ENCODE measurements around the gene KCNA3.
"Not testable (repeated sequence)": the region's sequence is repeated elsewhere in the genome, so short reads cannot be mapped to it uniquely, and the experiment has no call there.

Gene KCNA3

GRCh38 chr1:110676970-110677369 lies 2.2 kb upstream of the KCNA3 start:
- DNase-seq = peak; percentile 49

DNA sequence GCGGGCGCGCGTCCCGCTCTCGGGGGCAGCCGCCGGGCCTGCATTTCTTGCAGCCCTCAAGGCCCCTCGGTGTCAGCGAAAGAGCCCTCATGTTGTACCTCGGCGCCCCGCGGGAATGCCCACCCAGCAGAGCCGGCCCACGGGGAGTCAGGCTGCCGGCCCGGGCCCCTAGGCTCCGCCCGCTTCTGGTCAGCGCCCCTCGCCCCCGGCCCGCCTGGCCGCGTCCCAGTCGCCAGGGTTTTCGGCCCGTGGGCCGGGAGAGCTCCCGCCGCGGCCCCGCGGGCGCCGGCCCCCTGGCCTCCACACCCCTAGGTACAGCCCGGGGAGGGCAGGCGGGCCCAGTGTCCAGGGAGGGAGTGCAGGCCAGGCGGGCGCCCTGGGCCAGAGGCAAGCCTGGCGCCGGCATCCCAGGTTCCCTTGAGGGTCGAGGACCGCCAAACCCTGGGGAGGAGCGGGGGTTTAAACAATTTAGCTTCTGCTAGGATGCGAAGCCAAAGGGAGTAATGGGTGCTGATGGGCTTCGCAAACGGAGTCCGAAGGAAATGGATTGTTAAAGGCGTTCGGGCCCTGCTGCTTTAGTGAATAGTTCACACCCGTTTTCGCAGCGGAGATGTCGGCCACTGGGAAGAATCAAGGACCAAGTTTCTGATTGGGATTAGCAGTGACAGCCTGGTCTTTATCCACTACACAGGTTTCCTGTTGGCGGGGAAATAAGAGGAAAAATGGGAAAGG lies 486 bp upstream of the KCNA3 start:
- no peak for DNase-seq

GRCh38 chr1:110673805-110674336 lies 869 bp downstream of the KCNA3 start:
- DNase-seq = no peak

DNA sequence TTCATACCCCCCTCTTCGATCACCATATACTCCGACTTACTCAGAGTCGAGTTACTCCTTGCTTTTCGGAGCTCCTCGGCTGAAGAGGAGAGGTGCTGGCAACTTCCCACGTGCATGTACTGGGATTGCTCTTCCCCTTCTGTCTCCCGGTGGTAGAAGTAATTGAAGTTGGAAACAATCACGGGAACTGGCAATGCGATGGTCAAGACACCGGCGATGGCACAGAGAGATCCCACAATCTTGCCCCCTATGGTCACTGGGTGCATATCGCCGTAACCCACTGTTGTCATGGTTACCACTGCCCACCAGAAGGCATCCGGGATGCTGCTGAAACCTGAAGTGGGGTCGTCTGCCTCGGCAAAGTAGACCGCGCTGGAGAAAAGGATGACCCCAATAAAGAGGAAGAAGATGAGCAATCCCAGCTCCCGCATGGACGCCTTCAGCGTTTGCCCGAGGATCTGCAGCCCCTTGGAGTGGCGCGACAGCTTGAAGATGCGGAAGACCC lies 1.5 kb downstream of the KCNA3 start:
- DNase-seq = no peak

- no peak for DNase-seq
Measured at GRCh38 chr1:110672753-110673108, 2.0 kb downstream of the KCNA3 start.

- peak; percentile 23 for DNase-seq
Measured at GRCh38 chr1:110672001-110672752, 2.6 kb downstream of the KCNA3 start.

DNA sequence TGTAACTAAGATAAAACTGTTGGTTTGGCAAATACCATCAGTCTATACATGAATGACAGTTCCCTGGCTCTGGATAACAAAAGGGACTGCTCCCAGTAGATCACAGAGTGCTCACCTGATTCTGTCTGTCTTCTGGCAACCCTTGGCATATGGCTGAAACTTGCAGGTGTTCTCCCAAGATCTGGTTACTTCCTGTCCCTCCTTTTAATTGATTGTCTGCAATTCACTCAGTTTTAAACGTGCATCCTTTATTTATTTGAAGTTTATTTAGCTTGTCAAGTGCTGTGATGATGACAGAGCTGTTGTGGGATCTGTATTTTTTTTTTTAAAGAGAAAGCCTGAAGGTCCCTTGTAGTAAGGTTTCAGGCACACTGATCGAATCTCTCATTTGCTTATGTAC lies 3.4 kb downstream of the KCNA3 start:
- peak; percentile 70 for DNase-seq

- no peak for DNase-seq
Measured at GRCh38 chr1:110668549-110668948, 6.2 kb downstream of the KCNA3 start.

DNA sequence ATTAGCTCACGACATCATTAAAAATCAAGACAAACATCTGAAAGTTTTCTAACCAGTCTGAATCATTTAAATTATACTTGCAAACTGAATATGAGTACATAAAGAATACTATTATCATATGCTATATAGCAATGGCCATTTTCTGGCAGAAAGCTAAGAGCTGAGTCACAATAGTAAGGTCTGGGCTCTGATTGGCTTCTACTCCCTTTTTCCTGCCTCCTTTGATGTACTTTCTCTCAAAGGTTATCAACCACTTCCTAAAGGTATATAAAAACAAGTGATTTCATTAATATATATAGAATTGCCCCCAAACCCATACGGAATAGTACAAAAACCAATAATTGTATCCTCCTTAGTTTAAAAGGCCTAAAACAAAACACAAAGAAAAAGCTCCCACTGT lies 7.0 kb downstream of the KCNA3 start:
- no peak for DNase-seq

- DNase-seq = no peak
Measured at GRCh38 chr1:110663241-110663640, 11.5 kb downstream of the KCNA3 start.

DNA sequence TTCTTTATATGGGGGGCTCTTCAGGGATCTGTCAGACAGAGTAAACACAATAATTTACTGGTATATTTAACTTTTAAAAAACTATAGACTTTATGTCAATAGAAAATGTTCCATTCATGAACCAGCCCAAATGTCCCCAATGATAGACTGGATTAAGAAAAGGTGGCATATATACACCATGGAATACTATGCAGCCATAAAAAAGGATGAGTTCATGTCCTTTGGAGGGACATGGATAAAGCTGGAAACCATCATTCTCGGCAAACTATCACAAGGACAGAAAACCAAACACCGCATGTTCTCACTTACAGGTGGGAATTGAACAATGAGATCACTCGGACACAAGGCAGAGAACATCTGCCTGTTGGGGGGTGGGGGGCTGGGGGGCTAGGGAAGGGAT lies 15.2 kb downstream of the KCNA3 start:
- not testable (repeated sequence) for DNase-seq

DNA sequence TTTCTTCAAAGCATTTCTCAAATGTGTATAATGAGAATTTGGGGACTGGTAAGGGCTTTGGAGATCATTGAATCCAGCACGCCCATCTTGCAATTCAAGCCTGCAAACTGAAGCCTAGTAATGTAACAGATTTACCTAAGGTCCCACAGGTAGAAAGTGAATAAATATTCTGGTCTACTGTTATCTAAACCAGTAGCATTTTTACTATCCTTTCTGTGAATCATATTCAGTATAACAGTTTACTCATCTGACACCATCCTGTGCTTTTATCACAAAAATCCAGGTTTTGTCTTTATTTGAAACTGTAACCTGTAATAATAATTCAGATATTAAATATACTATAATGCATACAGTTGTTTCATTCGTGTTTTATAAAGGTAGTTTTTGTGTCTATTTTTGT lies 17.4 kb downstream of the KCNA3 start:
- no peak for DNase-seq

GRCh38 chr1:110650609-110651008 lies 24.1 kb downstream of the KCNA3 start:
- no peak for DNase-seq

DNA sequence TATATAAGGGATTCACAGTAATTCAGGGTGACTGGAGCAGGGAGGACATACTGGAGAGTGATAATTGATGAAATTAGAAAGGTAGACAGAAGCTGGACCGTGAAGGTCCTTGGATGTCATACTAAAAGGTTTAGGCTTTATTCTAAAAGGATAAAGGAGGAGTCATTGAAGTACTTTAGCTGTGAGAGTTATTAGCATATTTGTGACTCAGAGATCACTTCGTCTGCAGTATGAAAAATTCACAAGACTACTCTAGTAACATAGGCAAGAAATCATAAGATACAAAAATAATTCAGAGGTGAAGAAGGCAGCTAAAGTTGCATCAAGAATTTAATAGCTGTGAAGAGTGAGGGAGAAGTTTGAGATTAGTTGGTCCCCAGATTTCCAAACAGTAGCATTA lies 26.3 kb downstream of the KCNA3 start:
- no peak for DNase-seq

GRCh38 chr1:110647254-110647891 lies 27.4 kb downstream of the KCNA3 start:
- no peak for DNase-seq

DNA sequence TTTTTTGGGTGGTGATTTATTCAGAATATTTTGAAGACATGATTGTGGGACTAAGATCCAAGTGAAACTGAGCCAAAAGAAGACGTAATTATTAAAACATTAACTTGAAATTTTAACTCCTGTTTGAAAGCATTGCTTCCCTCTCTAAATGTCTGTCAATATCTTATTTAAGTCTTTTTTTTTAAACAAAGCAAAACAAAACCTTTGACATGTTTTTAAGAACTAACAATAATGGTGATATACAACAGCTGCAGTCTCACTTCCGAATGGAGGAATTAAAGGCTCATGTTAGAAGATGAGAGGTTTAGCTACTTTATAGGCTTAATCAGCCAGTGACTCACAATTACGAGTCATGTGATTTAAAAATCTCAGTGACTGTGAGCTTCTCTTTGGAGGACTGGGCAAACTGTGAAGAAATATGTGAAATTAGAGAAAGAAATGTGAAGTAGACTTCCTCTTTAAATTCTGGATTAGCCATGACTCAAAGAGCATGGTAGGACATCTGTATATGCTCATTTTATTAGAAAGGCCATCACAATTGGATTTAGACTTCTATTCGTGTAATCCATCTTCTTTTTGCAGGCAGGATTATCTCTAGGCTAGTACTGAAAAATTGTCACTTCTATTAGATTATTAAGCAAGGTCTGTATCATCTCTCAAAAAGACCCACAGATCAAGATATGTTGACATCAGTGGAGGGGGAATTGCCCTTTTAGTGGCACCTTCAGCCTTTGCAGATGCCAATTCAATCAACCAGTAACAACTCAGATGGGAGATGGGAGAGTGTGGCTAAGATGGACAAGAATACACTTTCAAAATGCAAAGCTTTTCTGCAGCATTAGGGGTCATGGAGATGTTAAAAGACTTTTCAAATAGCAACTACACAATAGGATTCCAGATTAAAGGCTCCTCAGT lies 28.7 kb downstream of the KCNA3 start:
- DNase-seq = no peak

GRCh38 chr1:110645211-110645610 lies 29.5 kb downstream of the KCNA3 start:
- no peak for DNase-seq

DNA sequence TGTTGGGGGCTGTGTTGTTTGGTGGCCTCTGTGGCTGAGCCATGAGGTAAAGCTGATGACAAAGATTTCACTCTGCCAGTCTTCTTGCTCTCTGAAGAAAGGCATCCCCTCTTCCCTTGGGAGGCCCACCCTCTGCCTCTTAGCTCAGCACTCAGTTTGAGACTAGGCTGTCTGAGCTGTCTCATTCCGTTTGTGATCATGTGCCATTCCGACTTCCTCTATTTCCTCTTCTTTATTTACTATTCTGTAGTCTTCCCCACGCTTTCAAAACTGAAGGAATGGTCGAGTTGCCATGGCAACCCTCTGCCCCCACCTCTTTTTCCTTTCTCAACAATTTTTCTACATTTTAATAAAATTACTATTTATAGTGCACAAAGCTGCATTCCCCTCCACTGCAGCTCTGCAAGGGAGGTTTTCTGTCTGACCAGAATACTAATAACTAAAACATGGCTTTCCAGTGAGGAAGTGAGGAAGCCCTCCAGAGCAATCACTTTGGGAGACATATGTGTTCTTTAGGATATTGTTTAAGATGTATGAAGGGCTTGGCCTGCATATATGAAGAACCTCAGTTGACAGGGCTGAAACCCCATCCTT lies 30.8 kb downstream of the KCNA3 start:
- DNase-seq = no peak

- no peak for DNase-seq
Measured at GRCh38 chr1:110639724-110640386, 34.9 kb downstream of the KCNA3 start.

GRCh38 chr1:110638556-110638955 lies 36.2 kb downstream of the KCNA3 start:
- DNase-seq = no peak

DNA sequence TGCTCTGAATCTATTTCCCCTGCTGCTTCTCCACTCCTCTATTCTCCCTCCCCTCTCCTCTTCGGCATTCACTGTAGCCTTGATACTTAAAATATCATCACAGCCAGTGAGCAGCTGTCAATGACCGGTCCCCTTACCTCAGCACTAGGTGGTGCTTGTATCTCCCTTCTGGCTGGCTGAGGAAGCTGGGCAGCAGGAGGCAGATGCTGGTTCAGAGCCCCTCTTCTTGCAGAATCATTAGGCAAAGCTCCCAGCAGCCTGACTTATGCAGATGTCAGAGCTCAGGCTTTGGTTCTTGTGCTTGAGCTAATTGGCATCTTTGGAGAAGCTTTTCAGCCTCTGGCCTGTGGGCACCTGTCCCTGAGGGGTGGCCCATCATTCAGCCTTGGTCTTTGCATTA lies 36.7 kb downstream of the KCNA3 start:
- DNase-seq = peak; percentile 0

DNA sequence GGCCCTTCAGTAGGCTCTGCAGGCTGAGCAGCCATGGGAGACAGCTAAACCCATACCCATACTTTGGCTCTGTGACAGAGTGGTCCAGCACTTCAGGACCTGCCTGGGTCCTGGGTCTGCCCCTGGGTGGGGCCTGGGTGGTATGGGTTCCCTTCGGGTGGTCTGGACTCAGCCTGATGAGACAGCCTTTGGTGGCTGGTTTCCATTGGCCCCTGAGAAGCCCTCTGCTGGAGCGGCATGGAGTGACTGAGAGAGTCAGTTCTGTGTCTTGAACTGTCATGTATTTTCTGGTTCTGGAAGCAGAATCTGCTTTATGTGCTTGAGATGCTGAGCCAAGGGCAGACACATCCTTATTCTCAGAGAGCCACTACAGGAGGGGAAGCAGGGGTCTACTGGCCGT lies 37.3 kb downstream of the KCNA3 start:
- DNase-seq = no peak

Measured in NCI-H2171 treated with DMSO at 0.1 percent for 48 hours (cell line).